ENCODE measurements around the gene HMX1. TPM values are rescaled to one million over a fixed set of nuclear protein-coding genes. Genes with fewer than 3 reads are reported as not detected.

The HMX1 gene
- total and polyA plus RNA-seq, 12 donors: 0.15 TPM; not detected in 11

DNA sequence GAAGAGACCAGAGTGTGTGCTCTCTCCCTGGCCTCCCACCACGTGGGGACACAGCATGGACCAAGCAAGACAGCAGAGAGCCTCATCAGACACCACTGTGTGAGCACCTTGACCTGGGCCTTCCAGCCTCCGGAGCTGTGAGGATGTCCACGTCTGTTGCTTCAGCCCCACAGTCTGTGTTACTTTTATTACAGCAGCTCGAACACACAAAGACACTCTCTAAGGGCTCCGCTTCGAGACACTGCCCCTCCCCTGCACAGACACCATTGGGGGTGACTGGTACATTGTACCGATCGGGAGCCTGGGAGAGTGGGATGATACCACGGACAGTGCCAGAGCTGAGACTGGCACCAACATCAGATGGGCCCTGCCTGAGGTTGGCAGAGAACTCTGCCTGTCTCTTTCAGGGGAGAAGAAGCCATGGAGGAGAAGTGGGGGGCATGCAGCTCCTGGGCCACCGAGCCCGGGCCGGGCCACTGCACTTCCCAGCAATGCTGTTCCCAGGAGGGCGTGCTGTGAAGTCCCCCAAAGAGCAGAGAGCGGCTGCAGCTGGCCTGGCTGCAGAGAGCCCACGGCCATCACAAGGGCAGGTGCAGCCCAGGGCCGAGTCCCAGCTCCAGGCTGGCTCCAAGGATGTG lies 48.1 kb upstream of the HMX1 start:
- ATAC-seq (no peak), DNase-seq (no peak)
- no peaks in the 10 kb centered on the region for H3K4me1 ChIP-seq
- peaks cover 0 to 26% (median 9%) of the 10 kb centered on the region in 11 donors for H3K9me3 ChIP-seq
- H3K27ac ChIP-seq: no peak overlapping the region
- intact Hi-C loops (cut with DNase I): loop anchor here (5.0 to 10.0 kb wide), 3 partner anchors 305 to 315 kb away; no protein-coding TSS in a partner anchor
- peaks cover 0 to 56% (median 17%) of the 10 kb centered on the region in 7 donors for H3K27me3 ChIP-seq
- TF ChIP-seq, protein P1, sequence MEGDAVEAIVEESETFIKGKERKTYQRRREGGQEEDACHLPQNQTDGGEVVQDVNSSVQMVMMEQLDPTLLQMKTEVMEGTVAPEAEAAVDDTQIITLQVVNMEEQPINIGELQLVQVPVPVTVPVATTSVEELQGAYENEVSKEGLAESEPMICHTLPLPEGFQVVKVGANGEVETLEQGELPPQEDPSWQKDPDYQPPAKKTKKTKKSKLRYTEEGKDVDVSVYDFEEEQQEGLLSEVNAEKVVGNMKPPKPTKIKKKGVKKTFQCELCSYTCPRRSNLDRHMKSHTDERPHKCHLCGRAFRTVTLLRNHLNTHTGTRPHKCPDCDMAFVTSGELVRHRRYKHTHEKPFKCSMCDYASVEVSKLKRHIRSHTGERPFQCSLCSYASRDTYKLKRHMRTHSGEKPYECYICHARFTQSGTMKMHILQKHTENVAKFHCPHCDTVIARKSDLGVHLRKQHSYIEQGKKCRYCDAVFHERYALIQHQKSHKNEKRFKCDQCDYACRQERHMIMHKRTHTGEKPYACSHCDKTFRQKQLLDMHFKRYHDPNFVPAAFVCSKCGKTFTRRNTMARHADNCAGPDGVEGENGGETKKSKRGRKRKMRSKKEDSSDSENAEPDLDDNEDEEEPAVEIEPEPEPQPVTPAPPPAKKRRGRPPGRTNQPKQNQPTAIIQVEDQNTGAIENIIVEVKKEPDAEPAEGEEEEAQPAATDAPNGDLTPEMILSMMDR (IDR thresholded peaks at IDR 0.05): no peak
- H3K4me3 ChIP-seq: no peak overlapping the region
- WGBS, 2 donors: 66 to 73% methylated on average over 16 of the region's 16 CpGs
- no peaks in the 10 kb centered on the region for H3K36me3 ChIP-seq

DNA sequence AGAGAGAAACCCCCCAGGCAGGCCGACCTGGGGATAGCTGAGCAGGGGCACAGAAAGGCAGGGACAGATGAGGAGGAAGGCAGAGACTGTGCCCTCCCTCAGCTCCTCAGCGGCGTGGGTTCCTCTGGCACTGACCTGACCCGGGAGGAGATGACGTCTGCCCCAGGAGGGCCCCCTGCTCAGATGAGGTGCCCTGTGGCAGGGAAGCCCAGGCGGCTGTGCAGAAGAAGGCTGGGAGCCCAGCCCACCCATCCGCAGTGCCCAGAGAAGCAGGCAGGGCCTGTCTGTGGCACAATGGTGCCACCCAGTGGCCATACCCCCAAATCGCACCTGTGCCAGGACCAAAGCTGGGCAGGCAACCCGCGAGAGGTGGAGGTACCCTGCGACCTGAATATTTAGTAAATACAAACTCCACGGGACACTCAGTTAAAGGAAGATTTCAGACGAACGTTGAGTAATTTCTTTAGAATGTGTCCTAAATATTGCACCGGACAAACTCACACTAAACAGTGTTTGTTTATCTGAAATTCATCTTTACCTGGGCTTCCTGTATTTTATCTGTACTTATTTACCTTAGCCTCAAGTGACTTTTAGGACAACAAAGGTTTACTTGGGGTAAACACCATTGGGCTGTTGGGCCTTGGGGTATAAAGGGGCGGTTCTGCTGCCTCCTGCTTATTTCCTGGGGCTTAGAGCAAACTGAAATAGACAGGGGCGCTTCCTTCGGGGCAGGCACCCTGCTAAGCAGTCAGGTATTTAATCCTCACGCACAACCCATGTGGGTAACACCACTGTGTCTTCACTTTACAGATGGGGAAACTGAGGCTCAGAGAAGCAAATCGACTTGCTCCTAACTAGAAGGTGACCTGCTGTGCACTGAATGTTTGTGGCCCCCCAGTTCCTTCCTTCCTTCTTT lies 46.5 kb upstream of the HMX1 start:
- H3K27ac ChIP-seq: no peak overlapping the region
- TF ChIP-seq, protein P1 (IDR thresholded peaks at IDR 0.05): peak; percentile 40 to 91 (median 83)
- no peak overlapping the region for H3K4me3 ChIP-seq
- peak; percentile 35 to 58 for DNase-seq
- 8 to 15% methylated on average over 20 of the region's 20 CpGs for WGBS, 2 donors
- peaks cover 0 to 9% (median 4%) of the 10 kb centered on the region in 11 donors for H3K9me3 ChIP-seq
- no peaks in the 10 kb centered on the region for H3K4me1 ChIP-seq
- intact Hi-C loops (cut with DNase I): loop anchor here (5.0 to 10.0 kb wide), 3 partner anchors 303 to 313 kb away; no protein-coding TSS in a partner anchor
- ATAC-seq: peak in 7 of 8 donors; percentile 60 to 81 (median 71)
- H3K27me3 ChIP-seq: peaks cover 0 to 69% (median 17%) of the 10 kb centered on the region in 7 donors
- H3K36me3 ChIP-seq: no peaks in the 10 kb centered on the region

DNA sequence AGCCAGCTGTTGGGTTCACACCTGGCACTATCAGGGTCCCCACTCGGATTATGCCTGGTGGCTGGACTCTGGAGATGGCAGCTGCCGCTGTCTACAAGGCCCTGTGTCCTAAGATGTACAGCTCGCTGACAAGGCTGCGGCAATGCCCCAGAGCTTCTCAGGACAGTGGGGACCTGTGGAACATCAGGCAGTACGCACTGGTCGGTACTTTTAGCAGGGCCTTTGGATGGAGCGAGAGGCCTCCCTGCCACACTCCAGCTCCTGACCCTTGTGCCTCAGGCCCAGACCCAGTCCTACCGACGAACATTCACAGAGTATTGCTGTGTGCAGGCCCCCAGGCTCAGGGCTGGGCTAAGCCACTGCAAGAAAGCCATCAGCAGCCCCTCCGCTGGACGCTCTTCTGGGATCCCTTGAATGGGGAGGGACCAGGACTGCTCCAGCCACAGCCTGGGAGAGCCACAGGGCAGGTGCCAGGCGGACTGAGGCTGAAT lies 45.7 kb upstream of the HMX1 start:
- peak in 1 of 8 donors; percentile 8 for ATAC-seq
- WGBS, 2 donors: 83 to 86% methylated on average over 12 of the region's 12 CpGs
- intact Hi-C loops (cut with DNase I): loop anchor here (5.0 to 10.0 kb wide), 3 partner anchors 303 to 313 kb away; no protein-coding TSS in a partner anchor

More for the DNA sequence above, 45.7 kb upstream of the HMX1 start:
- Histone ChIP-seq H3K36me3 (no peaks in the 10 kb centered on the region), H3K27ac (no peak overlapping the region), H3K9me3 (peaks cover 0 to 2% (median 0%) of the 10 kb centered on the region in 11 donors), H3K27me3 (peaks cover 0 to 69% (median 20%) of the 10 kb centered on the region in 7 donors), H3K4me3 (no peak overlapping the region), H3K4me1 (no peaks in the 10 kb centered on the region)
- DNase-seq: no peak
- TF ChIP-seq, protein P1 (IDR thresholded peaks at IDR 0.05): no peak

Data from heart right ventricle (tissue), 16 donors.